ENCODE results near the gene KRT6A.
"Not testable (repeated sequence)": the region's sequence is repeated elsewhere in the genome, so short reads cannot be mapped to it uniquely, and the experiment has no call there.

The KRT6A gene

GRCh38 chr12:52455821-52456220 is 37.2 kb downstream of the KRT6A start:
- no peak for DNase-seq

- no peak for DNase-seq
These were observed 38.5 kb downstream of the KRT6A start for GRCh38 chr12:52454411-52455201.

DNA sequence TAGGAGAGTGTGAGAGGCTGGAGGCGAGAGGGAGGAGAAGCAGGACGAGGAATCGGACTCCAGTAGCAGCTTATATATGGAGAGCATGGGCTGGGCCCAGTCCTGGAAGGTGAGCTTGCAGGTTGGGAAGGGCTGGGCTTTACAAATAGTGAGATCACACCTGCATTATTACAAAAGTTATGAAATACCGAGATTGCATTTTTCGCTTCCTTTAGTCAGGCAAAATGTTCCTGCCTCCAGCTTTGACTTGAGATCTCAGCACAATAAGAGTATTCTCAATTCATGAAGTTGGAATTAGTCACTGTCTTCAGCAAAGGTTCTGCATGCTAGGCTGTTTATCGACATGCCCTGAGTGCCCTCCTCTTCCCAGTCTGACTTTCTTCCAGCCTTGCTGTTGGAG is 41.0 kb downstream of the KRT6A start, which contains the start of gene KRT6B:
Gene KRT6B, minus strand, starts transcription at position 46 of the 400 bp plus-strand sequence. CDS start 68 bp downstream, outside the sequence.
- DNase-seq: no peak

DNA sequence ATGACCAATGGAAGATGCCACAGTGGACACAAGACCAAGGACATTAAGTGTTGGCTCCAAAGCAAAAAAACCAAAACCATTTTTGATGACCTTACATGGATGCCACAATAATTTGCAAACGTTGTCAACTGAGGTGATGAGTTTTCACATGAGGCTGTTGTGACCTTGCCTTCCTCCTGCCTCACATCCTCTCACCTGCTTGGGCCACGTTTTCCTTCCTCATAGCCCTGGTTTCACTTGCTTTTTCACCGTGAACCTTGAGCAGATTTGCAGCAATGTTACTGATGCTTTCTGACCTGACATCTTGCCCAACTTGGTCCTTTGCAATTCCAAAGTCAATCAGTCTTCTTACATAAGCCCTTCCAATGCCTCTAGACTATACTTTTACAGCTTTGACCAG is 44.8 kb downstream of the KRT6A start:
- DNase-seq: no peak

DNA sequence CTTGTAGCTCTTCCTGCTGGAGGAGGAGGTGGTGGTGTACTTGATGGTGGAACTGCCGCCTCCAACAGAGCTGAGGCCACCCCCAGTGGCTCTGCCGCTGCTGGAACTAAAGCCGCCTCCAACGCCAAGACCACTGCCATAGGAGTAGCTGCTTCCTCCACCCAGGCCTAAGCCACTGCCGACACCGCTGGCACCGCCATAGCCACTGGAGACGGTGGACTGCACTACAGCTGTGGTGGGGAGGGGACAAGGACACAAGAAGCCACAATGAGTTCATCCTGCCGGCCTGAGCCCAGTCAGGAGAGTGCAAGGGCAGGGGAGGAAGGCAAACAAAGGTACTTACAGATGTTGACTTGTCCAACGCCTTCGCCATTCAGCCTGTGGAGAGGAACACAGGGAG is 45.9 kb downstream of the KRT6A start:
- not testable (repeated sequence) for DNase-seq

GRCh38 chr12:52446367-52447045 is 46.6 kb downstream of the KRT6A start:
- no peak for DNase-seq

DNA sequence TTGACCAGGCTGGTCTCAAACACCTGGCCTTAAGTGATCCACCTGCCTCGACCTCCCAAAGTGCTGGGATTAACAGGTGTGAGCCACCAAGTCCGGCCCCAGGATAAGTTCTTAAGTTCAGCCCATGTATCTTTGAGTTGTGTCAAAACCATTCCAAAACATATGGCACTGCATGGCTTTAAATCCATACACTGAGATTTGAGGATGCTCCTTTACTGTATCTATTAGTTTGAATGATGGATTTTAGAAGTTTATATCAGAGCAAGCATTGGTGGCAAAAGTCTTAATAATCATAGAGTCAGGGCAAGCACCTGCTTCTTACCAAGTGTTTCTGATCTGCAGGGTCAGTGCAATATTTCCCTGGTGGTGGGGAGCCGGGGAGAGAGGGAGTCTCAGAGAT is 47.2 kb downstream of the KRT6A start:
- DNase-seq: no peak

DNA sequence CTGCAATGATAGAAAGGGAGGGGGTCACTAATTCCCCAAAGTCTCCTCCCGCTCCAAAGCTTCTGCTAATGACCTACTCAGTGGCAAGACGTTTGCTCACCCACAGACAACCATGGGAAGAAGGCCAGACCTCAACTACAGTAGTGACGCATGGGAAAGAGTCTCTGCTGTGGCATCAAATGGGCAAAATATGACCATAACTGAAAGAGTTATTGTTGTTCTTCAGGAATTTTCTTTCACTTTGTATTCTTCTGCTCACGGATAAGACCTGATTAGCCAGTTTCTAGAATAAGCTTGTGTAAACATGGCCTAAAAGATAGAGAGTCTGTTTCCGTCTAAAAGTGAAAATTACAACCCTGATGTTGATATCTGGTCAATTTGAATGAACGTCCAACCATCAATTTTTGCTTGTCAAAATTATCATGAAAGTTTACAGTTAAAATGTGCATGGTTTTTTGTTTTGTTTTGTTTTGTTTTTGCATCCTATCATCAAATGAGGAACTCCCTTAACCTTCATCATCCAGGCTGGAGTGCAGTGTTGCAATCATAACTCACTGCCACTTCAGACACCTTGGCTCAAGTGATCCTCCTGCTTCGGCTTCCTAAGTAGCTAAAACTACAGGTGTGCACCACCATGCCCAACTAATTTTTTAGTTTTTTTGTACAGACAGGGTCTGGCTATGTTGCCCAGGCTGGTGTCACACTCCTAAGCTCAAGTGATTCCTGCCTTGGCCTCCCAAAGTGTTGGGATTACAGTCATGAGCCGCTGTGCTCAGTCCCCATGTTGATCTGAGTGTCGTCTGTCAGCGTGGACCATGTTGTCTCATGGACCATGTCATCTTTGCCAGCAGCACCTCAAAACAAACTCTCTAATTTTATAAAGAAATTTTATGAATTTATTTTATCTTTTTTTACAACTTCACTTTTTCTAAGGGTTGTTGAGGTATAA is 48.1 kb downstream of the KRT6A start:
- DNase-seq: no peak

DNA sequence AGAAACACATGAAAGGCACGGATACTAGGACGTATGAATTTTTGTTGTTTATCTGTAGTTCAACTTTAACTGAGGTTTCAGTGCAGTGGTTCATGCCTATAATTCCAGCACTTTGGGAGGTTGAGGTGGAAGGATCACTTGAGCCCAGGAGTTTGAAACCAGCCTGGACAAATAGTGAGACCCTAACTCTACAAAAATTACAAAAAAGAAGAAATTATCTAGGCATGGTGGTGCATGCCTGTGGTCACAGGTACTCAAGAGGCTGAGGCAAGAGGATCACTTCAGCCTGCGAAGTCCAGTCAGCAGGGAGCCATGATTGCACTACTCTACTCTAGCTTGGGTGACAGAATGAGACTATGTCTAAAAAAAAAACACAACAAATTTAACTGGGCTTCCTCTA is 49.1 kb downstream of the KRT6A start:
- DNase-seq: no peak

GRCh38 chr12:52442600-52443061 is 50.4 kb downstream of the KRT6A start:
- DNase-seq: no peak

- no peak for DNase-seq
These were observed 51.6 kb downstream of the KRT6A start for GRCh38 chr12:52441320-52441911.

DNA sequence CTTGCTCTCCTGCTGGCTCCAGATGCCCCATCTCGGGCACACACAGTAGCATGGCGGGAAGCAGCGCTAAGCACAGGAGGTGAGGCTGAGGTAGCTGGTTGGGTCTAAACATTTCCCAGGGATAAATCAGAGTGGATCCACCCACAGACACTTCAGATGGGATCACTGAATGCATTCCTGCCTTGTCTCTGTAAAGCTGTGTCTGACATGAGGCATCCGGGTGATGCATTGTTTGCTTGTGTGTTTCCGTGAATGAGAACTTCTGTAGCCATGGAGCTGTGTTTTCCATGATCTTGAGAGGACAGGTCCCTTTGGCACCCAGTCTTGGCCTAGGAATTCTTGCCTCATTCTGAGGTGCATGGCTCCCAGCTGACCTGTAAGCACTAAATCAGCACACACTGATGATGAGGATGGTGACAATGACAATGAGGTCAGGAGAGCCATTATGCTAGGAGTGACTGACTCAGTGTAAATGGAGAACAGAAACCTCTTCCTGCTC is 52.2 kb downstream of the KRT6A start:
- DNase-seq: no peak

DNA sequence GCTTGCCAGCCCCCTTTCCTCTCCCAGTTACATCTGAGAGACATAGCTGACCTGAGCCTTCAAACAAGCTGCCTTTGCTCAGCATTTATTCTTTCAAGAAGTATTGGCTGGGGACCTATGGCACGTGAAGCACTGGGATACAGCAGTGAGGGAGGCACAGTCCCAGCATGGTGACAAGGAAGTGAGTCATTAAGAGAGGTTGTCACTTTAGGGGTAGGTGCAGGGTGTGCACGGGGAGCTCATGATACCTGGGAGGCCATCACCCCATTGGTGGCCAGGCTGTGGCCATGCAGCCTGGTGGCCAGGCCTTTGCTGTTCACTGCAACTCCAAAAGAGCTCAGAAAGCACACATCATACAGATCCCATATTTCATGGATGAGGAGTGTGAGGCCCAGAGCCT is 53.2 kb downstream of the KRT6A start:
- DNase-seq: no peak

- DNase-seq: no peak
These were observed 53.6 kb downstream of the KRT6A start for GRCh38 chr12:52439420-52439819.

DNA sequence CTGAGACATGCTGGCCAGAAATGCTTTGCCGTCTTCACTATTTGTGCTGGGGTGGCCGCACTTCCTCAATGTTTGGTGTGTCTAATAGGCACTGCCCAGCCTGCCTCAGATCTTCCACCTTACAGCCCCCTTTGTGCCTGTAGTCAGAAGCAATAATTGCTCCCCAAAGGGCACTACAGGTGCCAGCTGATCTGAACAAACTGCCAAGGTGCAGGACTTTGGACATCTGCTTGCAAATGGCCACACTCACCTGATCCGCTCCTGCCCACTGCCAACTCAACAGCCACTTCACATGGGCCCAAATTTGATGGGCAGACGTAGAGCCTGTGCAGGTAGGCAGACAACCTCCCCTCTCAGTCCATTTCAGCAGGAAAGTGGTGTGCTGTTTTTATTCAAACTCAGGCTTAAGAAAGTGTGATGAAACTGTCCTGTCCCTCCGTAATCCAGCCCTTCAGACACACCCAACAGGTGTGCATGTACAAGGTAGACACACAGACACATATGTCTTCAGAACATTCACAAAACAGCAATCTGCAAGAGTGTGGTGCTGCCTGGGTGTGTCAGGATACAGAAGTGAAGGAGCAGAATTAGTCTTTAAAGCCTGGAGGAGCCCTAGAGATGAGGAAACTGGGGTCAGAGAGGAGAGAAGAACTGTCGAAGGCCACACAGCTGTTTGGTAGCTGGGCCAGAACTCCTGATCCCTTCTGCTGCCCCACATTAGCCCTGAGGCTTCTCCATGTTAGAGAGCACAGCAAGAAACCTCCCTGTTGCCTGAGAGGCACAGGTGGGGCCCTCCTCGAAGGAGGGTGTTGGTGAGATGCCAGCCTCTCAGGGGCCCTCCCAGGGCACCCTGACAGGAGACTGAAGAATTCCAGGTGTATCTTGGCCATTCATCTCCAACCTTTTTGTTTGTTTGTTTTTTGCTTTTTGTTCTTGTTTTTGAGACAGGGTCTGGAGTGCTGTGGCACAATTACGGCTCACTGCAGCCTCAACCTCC is 54.5 kb downstream of the KRT6A start:
- no peak for DNase-seq

DNA sequence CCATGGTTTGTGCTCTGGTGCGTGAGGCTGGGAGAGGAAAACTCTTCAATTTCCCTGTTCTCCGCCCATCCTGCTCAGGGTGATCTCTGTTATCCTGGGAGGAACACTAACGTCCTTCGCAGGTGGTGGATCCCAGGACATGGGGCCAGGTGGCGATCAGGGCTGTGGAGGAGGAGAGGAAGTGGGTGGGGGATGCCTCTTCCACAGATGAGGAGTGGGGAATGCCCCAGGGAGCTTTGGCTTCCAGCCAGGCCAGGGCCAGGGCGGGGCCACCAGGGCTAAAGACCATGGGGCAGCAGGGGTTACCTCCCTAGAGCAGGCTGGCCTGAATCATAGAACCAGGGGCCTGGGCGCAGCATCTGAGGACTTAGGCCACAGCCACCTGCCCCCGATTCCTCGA is 55.5 kb downstream of the KRT6A start:
- DNase-seq: no peak

All from CD4-positive, alpha-beta T cell treated with Interleukin-4 for 1 hour (primary cell).